Activated naive CD8-positive, alpha-beta T cell (primary cell): ENCODE measurements around the gene SYNM.

Experiments
- H3K27ac Mint-ChIP-seq: one replicate; pipeline ENCODE4 v1.8.0; 2021; ENCODE audit warnings: mixed read lengths
- H3K27me3 Mint-ChIP-seq: one replicate; pipeline ENCODE4 v1.8.0; 2021; ENCODE audit warnings: mixed read lengths
- H3K36me3 Mint-ChIP-seq: one replicate; pipeline ENCODE4 v1.8.0; 2021; ENCODE audit warnings: mixed read lengths
- H3K4me1 Mint-ChIP-seq: one replicate; pipeline ENCODE4 v1.8.0; 2021; ENCODE audit warnings: low read depth, mixed read lengths
- H3K4me3 Mint-ChIP-seq: one replicate; pipeline ENCODE4 v1.8.0; 2021; ENCODE audit warnings: mild to moderate bottlenecking, mixed read lengths
- H3K9me3 Mint-ChIP-seq: one replicate; pipeline ENCODE4 v1.8.0; 2021; ENCODE audit warnings: low read depth, mixed read lengths

SYNM gene

DNA sequence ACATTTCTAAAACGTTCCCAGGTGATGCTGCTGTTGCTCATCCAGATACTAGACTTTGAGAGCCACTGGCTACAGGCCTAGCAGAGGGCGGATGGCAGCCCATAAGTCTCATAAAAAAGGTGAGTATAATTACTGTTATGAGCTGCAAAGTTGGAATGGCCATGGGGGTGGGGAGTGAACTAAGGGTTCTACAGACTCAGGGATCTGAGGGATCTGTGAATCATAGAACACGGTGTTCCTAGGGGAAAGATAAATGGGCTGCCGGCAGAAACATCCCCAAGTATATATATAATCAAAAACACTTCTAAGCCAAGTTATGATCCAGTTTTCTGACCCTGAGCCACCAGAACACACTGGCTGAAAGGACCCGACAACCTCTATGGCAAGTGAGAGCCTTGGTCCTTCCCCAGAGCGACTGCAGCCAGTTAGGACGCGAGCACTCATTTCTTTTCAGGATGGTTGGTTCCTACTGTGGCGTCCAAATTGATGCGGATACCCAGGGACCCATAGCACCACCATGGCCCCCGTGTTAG is 7.9 kb upstream of the SYNM start:
- Mint-ChIP-seq H3K27me3 (peaks cover 23% of the 10 kb centered on the region), H3K36me3 (no peaks in the 10 kb centered on the region), H3K27ac (no peak overlapping the region), H3K9me3 (no peaks in the 10 kb centered on the region), H3K4me1 (peaks cover 2% of the 10 kb centered on the region), H3K4me3 (no peak overlapping the region)

DNA sequence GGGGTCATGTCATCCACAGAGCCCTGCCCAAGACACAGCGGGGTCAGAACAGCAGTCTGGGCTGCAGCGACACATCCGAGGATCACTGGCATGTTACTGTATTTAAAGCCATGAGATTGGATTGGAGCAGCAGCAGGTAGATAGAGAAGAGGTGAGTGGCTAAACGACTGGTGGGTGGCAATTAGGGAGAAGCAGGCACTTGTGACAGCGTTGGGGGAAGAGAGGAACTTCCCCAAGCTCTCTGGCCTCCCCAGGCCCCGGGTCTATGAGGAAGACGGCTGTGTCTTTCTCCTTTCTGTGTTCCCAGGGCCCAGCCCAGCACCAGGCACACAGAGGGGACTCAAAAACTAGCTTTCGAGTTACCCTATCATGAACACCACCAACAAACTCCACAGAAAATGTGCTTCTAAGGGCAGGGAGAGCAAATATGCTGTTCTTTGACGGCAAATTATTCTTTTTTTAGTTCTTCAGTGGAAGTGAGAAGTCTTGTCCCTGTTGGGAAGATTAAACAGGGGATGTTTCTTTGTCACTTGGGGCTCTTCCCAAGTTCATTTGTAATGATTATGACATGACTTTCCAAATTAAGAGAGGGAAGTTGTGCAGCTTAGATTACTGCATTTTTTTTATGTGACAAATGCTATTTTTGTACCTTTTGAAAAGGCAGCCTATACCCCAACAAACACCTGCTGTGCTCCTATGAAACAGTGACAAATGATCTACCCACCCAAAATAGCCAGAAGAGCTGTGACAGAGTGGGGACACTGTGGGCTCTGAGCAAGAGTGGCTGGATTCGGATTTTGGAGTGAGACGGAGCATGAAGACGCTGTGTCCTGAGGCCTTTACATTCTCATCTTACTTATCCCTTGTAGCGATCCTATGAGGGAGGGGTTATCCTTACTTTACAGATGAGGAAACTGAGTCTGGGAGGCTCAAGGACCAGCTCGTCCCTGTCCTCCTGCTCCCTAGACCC is 7.2 kb upstream of the SYNM start:
- Mint-ChIP-seq H3K4me3 (no peak overlapping the region), H3K27me3 (peaks cover 25% of the 10 kb centered on the region), H3K36me3 (no peaks in the 10 kb centered on the region), H3K27ac (no peak overlapping the region), H3K4me1 (peaks cover 2% of the 10 kb centered on the region), H3K9me3 (no peaks in the 10 kb centered on the region)

GRCh38 chr15:99098426-99098825 is 6.5 kb upstream of the SYNM start:
- Mint-ChIP-seq H3K27me3 (peaks cover 28% of the 10 kb centered on the region), H3K4me3 (no peak overlapping the region), H3K4me1 (peaks cover 2% of the 10 kb centered on the region), H3K36me3 (no peaks in the 10 kb centered on the region), H3K9me3 (no peaks in the 10 kb centered on the region), H3K27ac (no peak overlapping the region)

GRCh38 chr15:99098991-99099390 is 5.9 kb upstream of the SYNM start:
- Mint-ChIP-seq H3K4me3 (no peak overlapping the region), H3K27me3 (peaks cover 31% of the 10 kb centered on the region), H3K27ac (no peak overlapping the region), H3K36me3 (no peaks in the 10 kb centered on the region), H3K4me1 (peaks cover 5% of the 10 kb centered on the region), H3K9me3 (no peaks in the 10 kb centered on the region)

DNA sequence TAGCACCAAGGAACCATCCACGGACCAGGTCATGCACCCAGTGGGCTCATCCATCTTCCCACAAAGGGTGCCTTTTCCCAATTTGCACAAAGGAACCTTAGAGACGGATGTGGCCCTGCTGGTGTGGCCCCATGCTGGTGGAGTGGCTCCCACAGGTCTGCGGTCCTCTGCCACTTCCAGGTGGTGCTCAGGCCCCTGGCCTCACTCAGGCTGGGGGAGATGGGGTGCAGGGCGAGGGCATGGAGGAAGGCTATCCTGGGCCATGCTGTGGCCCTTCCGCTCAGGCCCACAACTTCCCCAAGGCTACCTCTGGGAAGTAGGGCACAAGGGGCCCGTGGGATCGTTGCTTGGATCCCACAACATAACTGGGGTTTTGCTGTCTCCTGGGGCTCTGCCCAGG is 5.2 kb upstream of the SYNM start:
- no peaks in the 10 kb centered on the region for H3K36me3 Mint-ChIP-seq
- H3K27me3 Mint-ChIP-seq = peaks cover 31% of the 10 kb centered on the region
- H3K9me3 Mint-ChIP-seq = no peaks in the 10 kb centered on the region
- H3K27ac Mint-ChIP-seq = no peak overlapping the region
- no peak overlapping the region for H3K4me3 Mint-ChIP-seq
- H3K4me1 Mint-ChIP-seq = peaks cover 5% of the 10 kb centered on the region

DNA sequence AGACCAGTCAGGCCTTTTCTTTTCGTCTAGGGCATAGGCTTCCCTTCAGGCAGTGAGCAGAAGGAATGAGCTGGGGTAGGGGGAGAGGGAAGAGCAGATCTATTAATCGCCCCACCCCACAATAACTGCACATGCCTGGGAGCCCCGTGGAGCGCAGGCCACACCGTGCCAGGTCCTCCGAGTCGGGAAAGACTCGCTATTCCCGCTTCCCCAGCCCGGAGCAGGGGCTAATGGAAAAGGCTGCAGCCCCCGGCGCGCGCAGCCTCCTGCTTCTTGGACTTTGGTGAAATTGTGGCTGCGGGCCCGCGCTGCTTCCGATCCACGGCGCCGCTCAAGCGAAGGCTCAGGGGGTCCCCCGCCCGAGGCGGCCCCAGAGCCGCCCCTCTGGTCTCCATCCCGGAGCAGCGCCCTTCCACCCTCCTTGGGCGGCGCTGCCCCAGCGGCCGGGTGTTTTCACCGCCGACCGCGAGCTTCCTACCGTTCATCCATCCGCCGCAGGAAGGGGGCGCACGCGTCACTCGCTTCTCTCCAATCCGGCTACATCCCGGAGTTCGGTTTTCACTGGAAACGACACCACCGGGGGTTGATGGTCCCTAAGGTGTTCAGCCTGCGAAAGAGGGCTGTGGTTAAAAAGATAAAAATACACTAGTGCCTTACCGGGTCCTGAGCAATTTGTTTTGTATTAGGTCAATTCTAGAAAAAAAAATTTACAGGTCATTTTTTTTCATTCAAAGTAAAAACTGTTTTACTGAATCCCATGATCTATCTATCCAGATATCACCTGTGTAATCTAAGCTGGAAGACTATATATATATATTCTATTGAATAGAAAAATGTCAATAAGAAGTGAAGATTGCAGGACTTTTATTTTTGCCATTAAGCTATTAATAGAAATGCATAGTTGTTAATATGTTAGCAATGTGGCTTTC is 4.4 kb upstream of the SYNM start:
- Mint-ChIP-seq H3K27me3 (peaks cover 31% of the 10 kb centered on the region), H3K9me3 (no peaks in the 10 kb centered on the region), H3K36me3 (no peaks in the 10 kb centered on the region), H3K4me1 (peaks cover 5% of the 10 kb centered on the region), H3K27ac (no peak overlapping the region), H3K4me3 (no peak overlapping the region)

GRCh38 chr15:99101501-99101900 is 3.4 kb upstream of the SYNM start:
- no peaks in the 10 kb centered on the region for H3K9me3 Mint-ChIP-seq
- no peak overlapping the region for H3K4me3 Mint-ChIP-seq
- no peaks in the 10 kb centered on the region for H3K36me3 Mint-ChIP-seq
- peaks cover 31% of the 10 kb centered on the region for H3K27me3 Mint-ChIP-seq
- no peak overlapping the region for H3K27ac Mint-ChIP-seq
- peaks cover 7% of the 10 kb centered on the region for H3K4me1 Mint-ChIP-seq

- H3K9me3 Mint-ChIP-seq = no peaks in the 10 kb centered on the region
- H3K4me3 Mint-ChIP-seq = no peak overlapping the region
- peaks cover 38% of the 10 kb centered on the region for H3K27me3 Mint-ChIP-seq
- no peaks in the 10 kb centered on the region for H3K36me3 Mint-ChIP-seq
- no peak overlapping the region for H3K27ac Mint-ChIP-seq
- peaks cover 11% of the 10 kb centered on the region for H3K4me1 Mint-ChIP-seq
Observed at GRCh38 chr15:99102332-99103235, 2.3 kb upstream of the SYNM start.

DNA sequence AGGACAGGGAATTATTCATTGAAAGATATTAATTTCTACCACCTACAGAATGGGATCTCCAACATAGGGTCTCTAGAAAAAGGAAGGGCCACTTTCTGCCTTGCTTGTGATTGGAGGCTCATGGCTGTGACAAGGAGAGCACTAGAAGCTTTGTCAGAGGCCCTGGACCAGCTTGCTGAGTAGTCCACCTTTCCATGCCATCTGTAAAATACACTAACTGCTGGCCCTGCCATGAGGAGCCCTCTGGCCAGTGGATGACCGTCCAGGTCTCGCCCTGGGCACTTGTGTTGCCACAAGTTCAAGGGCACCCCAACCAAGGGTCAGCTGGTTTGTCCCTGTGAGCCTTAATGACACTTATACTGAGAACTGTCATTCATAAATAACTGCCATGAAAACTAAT is 1.6 kb upstream of the SYNM start:
- Mint-ChIP-seq H3K9me3 (no peaks in the 10 kb centered on the region), H3K4me1 (peaks cover 13% of the 10 kb centered on the region), H3K4me3 (no peak overlapping the region), H3K36me3 (no peaks in the 10 kb centered on the region), H3K27me3 (peaks cover 40% of the 10 kb centered on the region), H3K27ac (no peak overlapping the region)

- Mint-ChIP-seq H3K36me3 (no peaks in the 10 kb centered on the region), H3K4me3 (peak overlapping the region; percentile 44), H3K9me3 (no peaks in the 10 kb centered on the region), H3K27me3 (peaks cover 27% of the 10 kb centered on the region), H3K4me1 (peaks cover 13% of the 10 kb centered on the region), H3K27ac (no peak overlapping the region)
Observed at GRCh38 chr15:99105514-99106341, 848 bp downstream of the SYNM start.

DNA sequence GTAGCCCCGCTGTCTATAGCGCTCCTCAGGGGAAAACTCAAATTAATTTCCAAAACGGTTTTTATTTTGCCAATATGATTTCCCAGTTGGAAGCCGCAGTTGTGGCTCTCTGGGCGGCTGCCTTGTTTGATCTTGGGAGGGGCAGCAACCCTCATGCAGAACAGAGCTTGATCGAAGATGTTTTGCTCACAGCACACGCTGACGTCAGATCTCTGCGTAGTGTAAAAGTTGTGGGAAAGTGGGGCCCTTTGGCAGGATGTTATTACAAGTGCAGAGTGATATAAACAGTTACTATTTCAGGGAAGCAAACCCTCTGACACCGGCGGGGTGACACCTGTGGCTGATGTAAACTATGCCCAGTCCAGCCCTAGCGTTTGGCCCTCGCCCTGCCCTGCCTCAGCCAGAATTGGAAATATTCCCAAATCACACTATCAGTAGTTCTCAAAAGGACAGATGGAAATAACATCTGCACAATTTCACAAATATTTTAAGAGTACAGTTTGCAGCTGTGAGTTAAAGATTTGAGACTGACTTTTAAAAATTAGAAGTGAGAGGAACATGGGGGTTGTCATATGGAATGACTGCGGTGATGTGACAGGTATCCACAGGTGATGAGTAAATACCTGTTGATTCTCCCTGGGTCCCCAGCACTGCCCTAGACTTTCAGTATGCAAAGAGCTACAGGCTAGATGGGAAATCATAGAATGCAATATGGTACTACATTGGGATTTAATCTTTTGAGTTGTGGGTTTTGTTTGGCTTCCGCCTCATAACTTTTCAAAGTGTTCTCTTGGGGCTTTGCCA is 1.7 kb downstream of the SYNM start:
- Mint-ChIP-seq H3K27me3 (peaks cover 25% of the 10 kb centered on the region), H3K36me3 (no peaks in the 10 kb centered on the region), H3K4me1 (peaks cover 16% of the 10 kb centered on the region), H3K27ac (no peak overlapping the region), H3K4me3 (peak overlapping the region; percentile 44), H3K9me3 (no peaks in the 10 kb centered on the region)

DNA sequence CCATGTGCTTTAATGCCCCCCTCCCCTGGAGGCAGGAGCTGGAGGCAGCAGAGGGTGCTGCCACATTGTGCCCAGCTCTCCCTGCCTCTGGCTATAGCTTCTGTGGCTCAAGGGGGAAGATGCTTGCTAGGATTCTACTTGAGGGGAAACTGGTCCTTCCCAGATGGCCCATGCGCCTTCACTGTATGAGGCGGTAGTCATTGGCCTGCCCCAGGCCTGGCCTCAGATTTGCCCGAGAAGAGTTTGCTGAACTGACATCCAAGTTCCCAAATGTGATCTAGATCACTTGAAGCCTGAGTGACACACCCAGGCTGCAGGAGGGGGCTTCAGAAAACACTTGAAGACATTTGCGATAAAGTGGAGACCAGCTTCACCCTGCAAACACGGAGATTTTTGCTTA is 4.1 kb downstream of the SYNM start:
- Mint-ChIP-seq H3K4me1 (peaks cover 13% of the 10 kb centered on the region), H3K4me3 (no peak overlapping the region), H3K27me3 (peaks cover 12% of the 10 kb centered on the region), H3K27ac (no peak overlapping the region), H3K36me3 (no peaks in the 10 kb centered on the region), H3K9me3 (no peaks in the 10 kb centered on the region)

- Mint-ChIP-seq H3K36me3 (no peaks in the 10 kb centered on the region), H3K4me1 (peaks cover 13% of the 10 kb centered on the region), H3K9me3 (no peaks in the 10 kb centered on the region), H3K27ac (no peak overlapping the region), H3K4me3 (no peak overlapping the region), H3K27me3 (peaks cover 12% of the 10 kb centered on the region)
Observed at GRCh38 chr15:99109555-99110021, 4.7 kb downstream of the SYNM start.
